HCT116 (cell line): ENCODE measurements around the gene PTPN9. TPM values are rescaled to one million over a fixed set of nuclear protein-coding genes. Genes with fewer than 3 reads are reported as not detected.
"Not testable (repeated sequence)": the region's sequence is repeated elsewhere in the genome, so short reads cannot be mapped to it uniquely, and the experiment has no call there.

ENCODE experiments used
- ATAC-seq: fragments of 200-7000 bp; cut with Tn5 transposase; 2 replicates; pipeline ENCODE4 v1.9.1; 2020; ENCODE audit warnings: mild to moderate bottlenecking, moderate library complexity
- BruUV-seq: library from RNA; stranded (reverse); fragments of 400-500 nt; replicated peaks from 2 replicates; lab custom pipeline; 2021; lab: Mats Ljungman, UMichigan
- CTCF ChIA-PET: fragments of 300-600 bp; sonication (Branson Sonifier 250); formaldehyde crosslinking; loops from one replicate; lab custom pipeline; 2021; ENCODE audit warnings: antibody characterized with exemption; lab: Charles Lee
- POLR2A ChIA-PET: fragments of 300-600, 350-600 bp; sonication (Branson Sonifier 250); formaldehyde crosslinking; loops from one replicate; lab custom pipeline; 2021; ENCODE audit warnings: antibody characterized with exemption; lab: Charles Lee
- RAD21 ChIA-PET, 2 experiments: fragments of 300-600 bp; sonication (Branson Sonifier 250); formaldehyde crosslinking; loops; one replicate each; lab custom pipeline; 2023; ENCODE audit warnings: low total read pairs in 2 of 2; ENCODE audit not compliant: uncharacterized antibody in 2 of 2, unreplicated experiment in 2 of 2, low non-redundant PET in 1 of 2; lab: Charles Lee
- DNase-seq: peaks from one replicate; pipeline ENCODE4 v3.0.0-alpha.2; 2010; ENCODE audit warnings: low read depth, low spot score
- H2AFZ ChIP-seq: fragments of 200-600 bp; shearing (Covaris generic), sonication (generic); 2 replicates; pipeline ENCODE4 v1.6.1; 2017; ENCODE audit warnings: low read depth, mixed run types, mixed read lengths, antibody characterized with exemption, low read length; ENCODE audit not compliant: poor library complexity, severe bottlenecking
- H3K27ac ChIP-seq: 2 replicates; pipeline ENCODE4 v1.5.1; 2012; ENCODE audit warnings: low read depth, low read length
- H3K27me3 ChIP-seq: fragments of 200-600 bp; sonication (generic); 2 replicates; pipeline ENCODE4 v1.6.1; 2016; ENCODE audit warnings: mixed run types, low read length, mixed read lengths; ENCODE audit not compliant: insufficient read depth
- H3K36me3 ChIP-seq, 2 experiments: fragments of 200-500 bp in 1 of 2; fragments of 200-600 bp in 1 of 2; sonication (Bioruptor generic) in 1 of 2; sonication (generic) in 1 of 2; 2 replicates each; pipeline versions ENCODE4 v1.5.1 to v1.6.1; 2014 to 2016; ENCODE audit warnings: low read length in 2 of 2, inconsistent platforms in 1 of 2, mixed read lengths in 1 of 2, mixed run types in 1 of 2; ENCODE audit not compliant: insufficient read depth in 2 of 2, control insufficient read depth in 1 of 2
- H3K4me1 ChIP-seq, 2 experiments: fragments of 200-600 bp in 1 of 2; sonication (generic) in 1 of 2; 2 replicates each; pipeline versions ENCODE4 v1.5.1 to v1.6.1; 2012 to 2017; ENCODE audit warnings: low read length in 2 of 2, inconsistent platforms in 1 of 2, mild to moderate bottlenecking in 1 of 2, mixed read lengths in 1 of 2, mixed run types in 1 of 2, moderate library complexity in 1 of 2; ENCODE audit not compliant: insufficient read depth in 2 of 2, control insufficient read depth in 1 of 2
- H3K4me2 ChIP-seq: fragments of 200-600 bp; sonication (generic); 2 replicates; pipeline ENCODE4 v1.6.1; 2017; ENCODE audit warnings: mixed run types, low read length, mixed read lengths
- H3K4me3 ChIP-seq, 2 experiments: fragments of 200-600 bp in 1 of 2; sonication (generic) in 1 of 2; replicated peaks in 1 of 2; 2 replicates each; pipeline ENCODE4 v1.5.1; 2011 to 2016; ENCODE audit warnings: low read length in 2 of 2, control low read depth in 1 of 2, low read depth in 1 of 2, mild to moderate bottlenecking in 1 of 2, mixed read lengths in 1 of 2, mixed run types in 1 of 2
- H3K79me2 ChIP-seq: fragments of 200-600 bp; sonication (generic); 2 replicates; pipeline ENCODE4 v1.6.1; 2017; ENCODE audit warnings: mild to moderate bottlenecking, mixed run types, low read length, moderate library complexity, mixed read lengths; ENCODE audit not compliant: insufficient read depth
- H3K9ac ChIP-seq: fragments of 200-600 bp; sonication (generic); 2 replicates; pipeline ENCODE4 v1.6.1; 2016; ENCODE audit warnings: low read length, mixed read lengths
- H3K9me2 ChIP-seq: fragments of 200-600 bp; sonication (generic), shearing (Covaris generic); 2 replicates; pipeline ENCODE4 v1.6.1; 2017; ENCODE audit warnings: mixed run types, mild to moderate bottlenecking, moderate library complexity; ENCODE audit not compliant: insufficient read depth
- H3K9me3 ChIP-seq, 2 experiments: fragments of 200-500 bp in 1 of 2; fragments of 200-600 bp in 1 of 2; sonication (Bioruptor generic) in 1 of 2; sonication (generic) in 1 of 2; 2 replicates each; pipeline ENCODE4 v1.6.1; 2014 to 2017; ENCODE audit warnings: low read length in 2 of 2, mixed read lengths in 2 of 2, inconsistent platforms in 1 of 2, low read depth in 1 of 2, mild to moderate bottlenecking in 1 of 2, mixed run types in 1 of 2, moderate library complexity in 1 of 2; ENCODE audit not compliant: control insufficient read depth in 1 of 2, insufficient read depth in 1 of 2
- H4K20me1 ChIP-seq: fragments of 200-600 bp; sonication (generic), shearing (Covaris generic); 2 replicates; pipeline ENCODE4 v1.6.1; 2017; ENCODE audit warnings: mixed run types, mild to moderate bottlenecking, moderate library complexity; ENCODE audit not compliant: insufficient read depth
- ELF1 ChIP-seq: IDR thresholded peaks from 2 replicates; pipeline ENCODE4 v1.6.1; 2012; ENCODE audit warnings: low read depth, borderline replicate concordance
- SRF ChIP-seq: IDR thresholded peaks from 2 replicates; pipeline ENCODE4 v1.6.1; 2012; ENCODE audit warnings: low read depth
- intact Hi-C: fragments of 100-400 bp; cut with micrococcal nuclease; formaldehyde crosslinking; loops from 2 replicates; pipeline ENCODE4 v1.10.0; 2022
- total RNA-seq: library from RNA; stranded (reverse); gene quantifications from one replicate; pipeline ENCODE4 v1.2.1, GENCODE V29; 2021; ENCODE audit not compliant: unreplicated experiment
- TF ChIP-seq, protein P1 (sequence below): IDR thresholded peaks from 2 replicates; pipeline ENCODE4 v1.6.1; 2012; ENCODE audit warnings: low read depth
- TF ChIP-seq, protein P2 (sequence below): IDR thresholded peaks from 2 replicates; pipeline ENCODE4 v1.6.1; 2011; ENCODE audit warnings: mild to moderate bottlenecking, low read length, moderate library complexity; ENCODE audit not compliant: insufficient replicate concordance; ENCODE audit errors: extremely low read depth
- TF ChIP-seq, protein P3 (sequence below), 3 experiments: fragments of 200-600 bp in 1 of 3; sonication (generic) in 1 of 3; IDR thresholded peaks in 2 of 3; conservative IDR thresholded peaks in 1 of 3; 2 replicates each; pipeline ENCODE4 v1.5.1; 2012 to 2017; ENCODE audit warnings: low read depth in 2 of 3, low read length in 2 of 3, antibody characterized with exemption in 1 of 3, borderline replicate concordance in 1 of 3, control low read depth in 1 of 3, mild to moderate bottlenecking in 1 of 3, mixed read lengths in 1 of 3, mixed run types in 1 of 3, moderate library complexity in 1 of 3; ENCODE audit not compliant: insufficient read depth in 1 of 3

The PTPN9 gene
- total RNA-seq, 1 experiment from 2014 or later, result 21.1 TPM

DNA sequence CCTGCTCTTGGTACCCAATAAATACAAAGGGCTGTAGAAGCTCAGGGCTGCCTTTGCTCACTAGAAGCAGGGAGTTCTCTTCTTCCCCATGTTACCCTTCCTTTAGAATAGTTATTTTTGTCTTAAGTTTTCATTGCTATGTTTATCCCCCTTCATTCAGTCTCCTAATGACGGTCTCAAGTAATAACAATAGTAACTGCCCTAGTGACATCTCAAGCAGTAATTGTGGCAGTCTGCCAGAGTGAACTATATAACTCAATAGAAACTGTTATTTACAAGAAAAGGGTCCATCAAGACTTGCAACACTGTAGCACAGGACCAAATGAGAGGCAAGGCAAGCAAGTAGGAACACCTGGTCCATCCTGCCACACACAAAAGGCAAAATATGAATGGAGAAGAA, 95.2 kb downstream of the PTPN9 start:
- Histone ChIP-seq H3K79me2 (no peaks in the 10 kb centered on the region), H3K4me1 (no peaks in the 10 kb centered on the region), H4K20me1 (no peaks in the 10 kb centered on the region), H3K27ac (no peak overlapping the region), H3K4me2 (no peak overlapping the region), H3K9me2 (no peaks in the 10 kb centered on the region), H2AFZ (no peak overlapping the region), H3K27me3 (no peaks in the 10 kb centered on the region), H3K9me3 (no peaks in the 10 kb centered on the region), H3K36me3 (peaks cover 0 to 8% of the 10 kb centered on the region in 2 experiments; a peak in 2 of 4 replicates), H3K9ac (no peak overlapping the region), H3K4me3 (no peak overlapping the region)
- BruUV-seq, result no TSS peak
- no peak for ATAC-seq
- intact Hi-C loops, result no loop called here
- TF ChIP-seq, protein P1, sequence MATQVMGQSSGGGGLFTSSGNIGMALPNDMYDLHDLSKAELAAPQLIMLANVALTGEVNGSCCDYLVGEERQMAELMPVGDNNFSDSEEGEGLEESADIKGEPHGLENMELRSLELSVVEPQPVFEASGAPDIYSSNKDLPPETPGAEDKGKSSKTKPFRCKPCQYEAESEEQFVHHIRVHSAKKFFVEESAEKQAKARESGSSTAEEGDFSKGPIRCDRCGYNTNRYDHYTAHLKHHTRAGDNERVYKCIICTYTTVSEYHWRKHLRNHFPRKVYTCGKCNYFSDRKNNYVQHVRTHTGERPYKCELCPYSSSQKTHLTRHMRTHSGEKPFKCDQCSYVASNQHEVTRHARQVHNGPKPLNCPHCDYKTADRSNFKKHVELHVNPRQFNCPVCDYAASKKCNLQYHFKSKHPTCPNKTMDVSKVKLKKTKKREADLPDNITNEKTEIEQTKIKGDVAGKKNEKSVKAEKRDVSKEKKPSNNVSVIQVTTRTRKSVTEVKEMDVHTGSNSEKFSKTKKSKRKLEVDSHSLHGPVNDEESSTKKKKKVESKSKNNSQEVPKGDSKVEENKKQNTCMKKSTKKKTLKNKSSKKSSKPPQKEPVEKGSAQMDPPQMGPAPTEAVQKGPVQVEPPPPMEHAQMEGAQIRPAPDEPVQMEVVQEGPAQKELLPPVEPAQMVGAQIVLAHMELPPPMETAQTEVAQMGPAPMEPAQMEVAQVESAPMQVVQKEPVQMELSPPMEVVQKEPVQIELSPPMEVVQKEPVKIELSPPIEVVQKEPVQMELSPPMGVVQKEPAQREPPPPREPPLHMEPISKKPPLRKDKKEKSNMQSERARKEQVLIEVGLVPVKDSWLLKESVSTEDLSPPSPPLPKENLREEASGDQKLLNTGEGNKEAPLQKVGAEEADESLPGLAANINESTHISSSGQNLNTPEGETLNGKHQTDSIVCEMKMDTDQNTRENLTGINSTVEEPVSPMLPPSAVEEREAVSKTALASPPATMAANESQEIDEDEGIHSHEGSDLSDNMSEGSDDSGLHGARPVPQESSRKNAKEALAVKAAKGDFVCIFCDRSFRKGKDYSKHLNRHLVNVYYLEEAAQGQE, result no peak
- TF ChIP-seq SRF (no peak), ELF1 (no peak)
- TF ChIP-seq, protein P2, sequence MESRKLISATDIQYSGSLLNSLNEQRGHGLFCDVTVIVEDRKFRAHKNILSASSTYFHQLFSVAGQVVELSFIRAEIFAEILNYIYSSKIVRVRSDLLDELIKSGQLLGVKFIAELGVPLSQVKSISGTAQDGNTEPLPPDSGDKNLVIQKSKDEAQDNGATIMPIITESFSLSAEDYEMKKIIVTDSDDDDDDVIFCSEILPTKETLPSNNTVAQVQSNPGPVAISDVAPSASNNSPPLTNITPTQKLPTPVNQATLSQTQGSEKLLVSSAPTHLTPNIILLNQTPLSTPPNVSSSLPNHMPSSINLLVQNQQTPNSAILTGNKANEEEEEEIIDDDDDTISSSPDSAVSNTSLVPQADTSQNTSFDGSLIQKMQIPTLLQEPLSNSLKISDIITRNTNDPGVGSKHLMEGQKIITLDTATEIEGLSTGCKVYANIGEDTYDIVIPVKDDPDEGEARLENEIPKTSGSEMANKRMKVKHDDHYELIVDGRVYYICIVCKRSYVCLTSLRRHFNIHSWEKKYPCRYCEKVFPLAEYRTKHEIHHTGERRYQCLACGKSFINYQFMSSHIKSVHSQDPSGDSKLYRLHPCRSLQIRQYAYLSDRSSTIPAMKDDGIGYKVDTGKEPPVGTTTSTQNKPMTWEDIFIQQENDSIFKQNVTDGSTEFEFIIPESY, result no peak
- TF ChIP-seq, protein P3, sequence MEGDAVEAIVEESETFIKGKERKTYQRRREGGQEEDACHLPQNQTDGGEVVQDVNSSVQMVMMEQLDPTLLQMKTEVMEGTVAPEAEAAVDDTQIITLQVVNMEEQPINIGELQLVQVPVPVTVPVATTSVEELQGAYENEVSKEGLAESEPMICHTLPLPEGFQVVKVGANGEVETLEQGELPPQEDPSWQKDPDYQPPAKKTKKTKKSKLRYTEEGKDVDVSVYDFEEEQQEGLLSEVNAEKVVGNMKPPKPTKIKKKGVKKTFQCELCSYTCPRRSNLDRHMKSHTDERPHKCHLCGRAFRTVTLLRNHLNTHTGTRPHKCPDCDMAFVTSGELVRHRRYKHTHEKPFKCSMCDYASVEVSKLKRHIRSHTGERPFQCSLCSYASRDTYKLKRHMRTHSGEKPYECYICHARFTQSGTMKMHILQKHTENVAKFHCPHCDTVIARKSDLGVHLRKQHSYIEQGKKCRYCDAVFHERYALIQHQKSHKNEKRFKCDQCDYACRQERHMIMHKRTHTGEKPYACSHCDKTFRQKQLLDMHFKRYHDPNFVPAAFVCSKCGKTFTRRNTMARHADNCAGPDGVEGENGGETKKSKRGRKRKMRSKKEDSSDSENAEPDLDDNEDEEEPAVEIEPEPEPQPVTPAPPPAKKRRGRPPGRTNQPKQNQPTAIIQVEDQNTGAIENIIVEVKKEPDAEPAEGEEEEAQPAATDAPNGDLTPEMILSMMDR (IDR thresholded peaks at IDR 0.05 in 2 of 3, conservative IDR thresholded peaks at IDR 0.05 in 1 of 3; ENCODE audit: borderline replicate concordance in 1 of 3, insufficient read depth in 1 of 3, low read depth in 2 of 3, low read length in 2 of 3), result no peak
- CTCF ChIA-PET, result no interaction called here
- no peak for DNase-seq
- POLR2A ChIA-PET, result no interaction called here
- RAD21 ChIA-PET, result no interaction called here

DNA sequence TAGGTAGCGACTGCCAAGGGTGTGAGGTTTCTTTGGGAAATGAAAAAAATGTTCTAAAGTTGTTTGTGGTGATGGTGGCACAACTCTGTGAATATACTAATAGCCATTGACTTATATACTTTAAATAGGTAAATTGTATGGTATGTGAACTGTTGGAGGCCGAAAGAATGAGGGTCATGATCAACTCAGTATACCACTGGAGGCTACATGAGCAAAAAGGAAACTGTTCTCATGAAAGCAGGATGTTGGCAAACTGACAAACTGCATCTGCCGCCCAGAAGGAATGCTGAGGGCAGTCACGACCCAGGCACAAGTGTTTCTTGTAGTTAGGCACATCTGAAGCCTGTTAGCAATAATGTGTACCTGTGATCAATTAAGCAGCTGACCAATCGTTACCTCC, 95.6 kb downstream of the PTPN9 start:
- H3K27me3 ChIP-seq, ATAC-seq, H3K9ac ChIP-seq, RAD21 ChIA-PET, H3K79me2 ChIP-seq, DNase-seq, H4K20me1 ChIP-seq, H3K4me2 ChIP-seq, BruUV-seq, CTCF ChIA-PET, H3K4me3 ChIP-seq, POLR2A ChIA-PET, H2AFZ ChIP-seq, intact Hi-C loops, H3K36me3 ChIP-seq, H3K4me1 ChIP-seq, H3K9me2 ChIP-seq, H3K27ac ChIP-seq, H3K9me3 ChIP-seq: not testable (repeated sequence)
